ENCODE results near the gene VGLL2. TPM values are rescaled to one million over a fixed set of nuclear protein-coding genes. Genes with fewer than 3 reads are reported as not detected.
"Not testable (repeated sequence)": the region's sequence is repeated elsewhere in the genome, so short reads cannot be mapped to it uniquely, and the experiment has no call there.

The VGLL2 gene
- total and polyA plus RNA-seq, 3 experiments from 2014 or later: not detected

- ChIA-PET CTCF (no interaction called here), POLR2A (no interaction called here)
- Histone ChIP-seq H3K27ac (ENCODE audit: low read depth, low read length) (no peak overlapping the region), H3K27me3 (ENCODE audit: insufficient read depth, low read length, poor library complexity, severe bottlenecking) (no peaks in the 10 kb centered on the region), H3K4me3 (ENCODE audit: low read length) (no peak overlapping the region), H3K4me1 (ENCODE audit: insufficient read depth, low read length) (no peaks in the 10 kb centered on the region), H3K9me3 (ENCODE audit: low read length) (no peaks in the 10 kb centered on the region), H3K36me3 (ENCODE audit: insufficient read depth, low read length) (no peaks in the 10 kb centered on the region)
- DNase-seq: no peak
- Mint-ChIP-seq H3K27me3 (peaks cover 0 to 1% of the 10 kb centered on the region in 2 donors), H3K9me3 (peaks cover 0 to 10% (median 0%) of the 10 kb centered on the region in 5 donors), H3K36me3 (peaks cover 0 to 3% (median 0%) of the 10 kb centered on the region in 3 donors), H3K27ac (no peak overlapping the region), H3K4me3 (no peak overlapping the region), H3K4me1 (no peaks in the 10 kb centered on the region)
Observed at GRCh38 chr6:117232196-117232595, 33.2 kb upstream of the VGLL2 start.

GRCh38 chr6:117233145-117233544 lies 32.2 kb upstream of the VGLL2 start:
- Histone ChIP-seq H3K27me3 (ENCODE audit: insufficient read depth, low read length, poor library complexity, severe bottlenecking) (no peaks in the 10 kb centered on the region), H3K4me3 (ENCODE audit: low read length) (no peak overlapping the region), H3K9me3 (ENCODE audit: low read length) (no peaks in the 10 kb centered on the region), H3K36me3 (ENCODE audit: insufficient read depth, low read length) (no peaks in the 10 kb centered on the region), H3K4me1 (ENCODE audit: insufficient read depth, low read length) (no peaks in the 10 kb centered on the region), H3K27ac (ENCODE audit: low read depth, low read length) (no peak overlapping the region)
- CTCF ChIA-PET: no interaction called here
- Mint-ChIP-seq H3K9me3 (peaks cover 0 to 5% (median 0%) of the 10 kb centered on the region in 5 donors), H3K27me3 (peaks cover 0 to 1% of the 10 kb centered on the region in 2 donors), H3K4me1 (no peaks in the 10 kb centered on the region), H3K4me3 (no peak overlapping the region), H3K27ac (no peak overlapping the region), H3K36me3 (peaks cover 0 to 3% (median 0%) of the 10 kb centered on the region in 3 donors)
- no peak for DNase-seq
- POLR2A ChIA-PET: no interaction called here

- peaks cover 0 to 3% (median 0%) of the 10 kb centered on the region in 5 donors for H3K9me3 Mint-ChIP-seq
- no peak overlapping the region for H3K4me3 ChIP-seq (ENCODE audit: low read length)
- CTCF ChIA-PET: no interaction called here
- no peak for DNase-seq
- H3K36me3 ChIP-seq (ENCODE audit: insufficient read depth, low read length): no peaks in the 10 kb centered on the region
- POLR2A ChIA-PET: no interaction called here
- no peaks in the 10 kb centered on the region for H3K4me1 ChIP-seq (ENCODE audit: insufficient read depth, low read length)
- H3K27ac Mint-ChIP-seq: no peak overlapping the region
- no peak overlapping the region for H3K27ac ChIP-seq (ENCODE audit: low read depth, low read length)
- no peaks in the 10 kb centered on the region for H3K4me1 Mint-ChIP-seq
- H3K36me3 Mint-ChIP-seq: no peaks in the 10 kb centered on the region
- no peaks in the 10 kb centered on the region for H3K9me3 ChIP-seq (ENCODE audit: low read length)
- no peaks in the 10 kb centered on the region for H3K27me3 Mint-ChIP-seq
- H3K27me3 ChIP-seq (ENCODE audit: insufficient read depth, low read length, poor library complexity, severe bottlenecking): no peaks in the 10 kb centered on the region
- H3K4me3 Mint-ChIP-seq: no peak overlapping the region
Observed at GRCh38 chr6:117237561-117237960, 27.8 kb upstream of the VGLL2 start.

GRCh38 chr6:117244571-117244970 lies 20.8 kb upstream of the VGLL2 start:
- H3K36me3 Mint-ChIP-seq; H3K36me3 ChIP-seq (ENCODE audit: insufficient read depth, low read length); POLR2A ChIA-PET; H3K27me3 ChIP-seq (ENCODE audit: insufficient read depth, low read length, poor library complexity, severe bottlenecking); H3K27ac ChIP-seq (ENCODE audit: low read depth, low read length); H3K9me3 ChIP-seq (ENCODE audit: low read length); H3K4me1 ChIP-seq (ENCODE audit: insufficient read depth, low read length); H3K27me3 Mint-ChIP-seq; H3K4me1 Mint-ChIP-seq; CTCF ChIA-PET; H3K9me3 Mint-ChIP-seq; H3K4me3 ChIP-seq (ENCODE audit: low read length): not testable (repeated sequence)
- peak in 1 of 5 donors; percentile 10 for DNase-seq
- Mint-ChIP-seq H3K27ac (peak overlapping the region in 2 of 8 donors; percentile 47 to 61), H3K4me3 (peak overlapping the region in 2 of 7 donors; percentile 65 to 72)

GRCh38 chr6:117244979-117245378 lies 20.4 kb upstream of the VGLL2 start:
- H3K27ac ChIP-seq (ENCODE audit: low read depth, low read length); H3K9me3 Mint-ChIP-seq; POLR2A ChIA-PET; H3K4me3 ChIP-seq (ENCODE audit: low read length); H3K27me3 Mint-ChIP-seq; CTCF ChIA-PET; H3K9me3 ChIP-seq (ENCODE audit: low read length); H3K36me3 ChIP-seq (ENCODE audit: insufficient read depth, low read length); H3K27me3 ChIP-seq (ENCODE audit: insufficient read depth, low read length, poor library complexity, severe bottlenecking); H3K4me1 Mint-ChIP-seq; H3K36me3 Mint-ChIP-seq; H3K4me1 ChIP-seq (ENCODE audit: insufficient read depth, low read length): not testable (repeated sequence)
- peak overlapping the region in 2 of 7 donors; percentile 65 to 72 for H3K4me3 Mint-ChIP-seq
- H3K27ac Mint-ChIP-seq: peak overlapping the region in 2 of 8 donors; percentile 47 to 61
- DNase-seq: peak in 1 of 5 donors; percentile 18

- ChIA-PET POLR2A (no interaction called here), CTCF (no interaction called here)
- Mint-ChIP-seq H3K9me3 (peaks cover 0 to 6% (median 2%) of the 10 kb centered on the region in 5 donors), H3K4me1 (no peaks in the 10 kb centered on the region), H3K4me3 (no peak overlapping the region), H3K27me3 (peaks cover 0 to 4% of the 10 kb centered on the region in 2 donors), H3K36me3 (no peaks in the 10 kb centered on the region), H3K27ac (no peak overlapping the region)
- Histone ChIP-seq H3K4me3 (ENCODE audit: low read length) (no peak overlapping the region), H3K36me3 (ENCODE audit: insufficient read depth, low read length) (no peaks in the 10 kb centered on the region), H3K4me1 (ENCODE audit: insufficient read depth, low read length) (no peaks in the 10 kb centered on the region), H3K9me3 (ENCODE audit: low read length) (no peaks in the 10 kb centered on the region), H3K27ac (ENCODE audit: low read depth, low read length) (no peak overlapping the region), H3K27me3 (ENCODE audit: insufficient read depth, low read length, poor library complexity, severe bottlenecking) (no peaks in the 10 kb centered on the region)
- DNase-seq: no peak
Observed at GRCh38 chr6:117253785-117254184, 11.6 kb upstream of the VGLL2 start.

GRCh38 chr6:117262799-117263198 lies 2.6 kb upstream of the VGLL2 start:
- H3K27me3 ChIP-seq (ENCODE audit: insufficient read depth, low read length, poor library complexity, severe bottlenecking): peaks cover 24% of the 10 kb centered on the region
- no peaks in the 10 kb centered on the region for H3K4me1 ChIP-seq (ENCODE audit: insufficient read depth, low read length)
- no peak overlapping the region for H3K27ac Mint-ChIP-seq
- ChIA-PET POLR2A (no interaction called here), CTCF (no interaction called here)
- peaks cover 0 to 3% (median 0%) of the 10 kb centered on the region in 5 donors for H3K9me3 Mint-ChIP-seq
- H3K9me3 ChIP-seq (ENCODE audit: low read length): no peaks in the 10 kb centered on the region
- no peak overlapping the region for H3K27ac ChIP-seq (ENCODE audit: low read depth, low read length)
- H3K4me1 Mint-ChIP-seq: peaks cover 13 to 22% (median 13%) of the 10 kb centered on the region in 3 donors
- H3K27me3 Mint-ChIP-seq: peaks cover 49 to 55% of the 10 kb centered on the region in 2 donors
- no peaks in the 10 kb centered on the region for H3K36me3 ChIP-seq (ENCODE audit: insufficient read depth, low read length)
- no peak overlapping the region for H3K4me3 ChIP-seq (ENCODE audit: low read length)
- no peak overlapping the region for H3K4me3 Mint-ChIP-seq
- no peak for DNase-seq
- H3K36me3 Mint-ChIP-seq: no peaks in the 10 kb centered on the region

- peaks cover 24% of the 10 kb centered on the region for H3K27me3 ChIP-seq (ENCODE audit: insufficient read depth, low read length, poor library complexity, severe bottlenecking)
- H3K4me1 Mint-ChIP-seq: peaks cover 13 to 22% (median 13%) of the 10 kb centered on the region in 3 donors
- H3K36me3 Mint-ChIP-seq: no peaks in the 10 kb centered on the region
Observed at GRCh38 chr6:117263353-117263927, 1.9 kb upstream of the VGLL2 start.

More at GRCh38 chr6:117263353-117263927, 1.9 kb upstream of the VGLL2 start:
- peaks cover 55 to 62% of the 10 kb centered on the region in 2 donors for H3K27me3 Mint-ChIP-seq
- H3K4me3 ChIP-seq (ENCODE audit: low read length): no peak overlapping the region
- H3K4me1 ChIP-seq (ENCODE audit: insufficient read depth, low read length): no peaks in the 10 kb centered on the region
- no peak overlapping the region for H3K4me3 Mint-ChIP-seq
- H3K9me3 Mint-ChIP-seq: peaks cover 0 to 3% (median 0%) of the 10 kb centered on the region in 5 donors
- DNase-seq: no peak
- ChIA-PET CTCF (no interaction called here), POLR2A (no interaction called here)
- no peak overlapping the region for H3K27ac ChIP-seq (ENCODE audit: low read depth, low read length)
- H3K27ac Mint-ChIP-seq: no peak overlapping the region
- H3K9me3 ChIP-seq (ENCODE audit: low read length): no peaks in the 10 kb centered on the region
- no peaks in the 10 kb centered on the region for H3K36me3 ChIP-seq (ENCODE audit: insufficient read depth, low read length)
